Heart left ventricle (tissue), 13 donors: ENCODE data around the gene SRRM2.

ENCODE experiments used
- POLR2A ChIP-seq, 2 donors: fragments of 450-650 bp; IDR thresholded peaks; one replicate each; pipeline ENCODE4 v1.6.1; 2017; ENCODE audit warnings: antibody characterized with exemption in 2 of 2, mild to moderate bottlenecking in 2 of 2, moderate library complexity in 2 of 2
- TF ChIP-seq, protein P1 (sequence below), 12 donors: fragments of 200-600 bp; sonication (generic) in 4 of 12; IDR thresholded peaks; one replicate each; pipeline versions ENCODE4 v1.5.0 to v1.8.0; 2018 to 2022; ENCODE audit warnings: antibody characterized with exemption in 12 of 12, mild to moderate bottlenecking in 5 of 12
- donor health status: ischemic (EF 13 %, LVEDD 7.1; RV severe dilation, severe dysfunction).
- donor health status: DM: no; HTN: yes; CAD: no.
- donor health status: DM: no; HTN: no; CAD: no.
- donor health status: ischemic (EF 25% LVEDD 6.9; RV normal size, moderate dysfunction).
- donor health status: ischemic (EF 25% LVEDD 5.7; RV mildly dilated, moderate dysfunction).
- donor health status: ischemic (EF 35%, LVEDD 5.7; RV mildly dilated, moderate dysfunction).
- donor health status: nonischemic (EF 11% LVEDD 7.7; RV severe dilation, severe dysfunction).
- donor health status: DM: yes; HTN: yes; CAD: no.
- donor health status: PGD.
- donor health status: ischemic (EF 29% LVEDD 5.4; RV normal size, mild dysfunction).
- donor health status: nonischemic (EF 23%, LVEDD 6.1; RV moderate dilation, normal function).

DNA sequence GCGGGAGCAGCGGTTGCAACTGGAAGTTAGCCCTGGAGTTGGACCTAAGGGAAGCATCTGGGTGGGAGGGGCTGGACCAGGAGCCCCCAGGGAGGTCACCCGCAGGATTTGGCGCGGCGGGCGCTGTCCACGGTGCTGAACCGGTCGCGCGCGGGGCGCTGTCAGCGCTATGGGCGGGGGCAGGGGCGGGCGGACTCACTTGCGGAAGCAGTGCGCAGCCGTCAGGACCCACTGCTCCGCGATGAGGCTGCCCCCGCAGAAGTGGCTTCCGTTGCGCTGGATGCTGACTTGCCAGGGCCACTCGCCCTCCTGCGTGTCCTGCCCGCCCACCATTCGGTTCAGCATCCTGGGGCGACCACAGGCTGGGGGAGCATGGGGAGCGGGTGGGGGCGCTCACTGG is 36.9 kb upstream of the SRRM2 start:
- TF ChIP-seq POLR2A (IDR thresholded peaks at IDR 0.05): no peak
- TF ChIP-seq, protein P1, sequence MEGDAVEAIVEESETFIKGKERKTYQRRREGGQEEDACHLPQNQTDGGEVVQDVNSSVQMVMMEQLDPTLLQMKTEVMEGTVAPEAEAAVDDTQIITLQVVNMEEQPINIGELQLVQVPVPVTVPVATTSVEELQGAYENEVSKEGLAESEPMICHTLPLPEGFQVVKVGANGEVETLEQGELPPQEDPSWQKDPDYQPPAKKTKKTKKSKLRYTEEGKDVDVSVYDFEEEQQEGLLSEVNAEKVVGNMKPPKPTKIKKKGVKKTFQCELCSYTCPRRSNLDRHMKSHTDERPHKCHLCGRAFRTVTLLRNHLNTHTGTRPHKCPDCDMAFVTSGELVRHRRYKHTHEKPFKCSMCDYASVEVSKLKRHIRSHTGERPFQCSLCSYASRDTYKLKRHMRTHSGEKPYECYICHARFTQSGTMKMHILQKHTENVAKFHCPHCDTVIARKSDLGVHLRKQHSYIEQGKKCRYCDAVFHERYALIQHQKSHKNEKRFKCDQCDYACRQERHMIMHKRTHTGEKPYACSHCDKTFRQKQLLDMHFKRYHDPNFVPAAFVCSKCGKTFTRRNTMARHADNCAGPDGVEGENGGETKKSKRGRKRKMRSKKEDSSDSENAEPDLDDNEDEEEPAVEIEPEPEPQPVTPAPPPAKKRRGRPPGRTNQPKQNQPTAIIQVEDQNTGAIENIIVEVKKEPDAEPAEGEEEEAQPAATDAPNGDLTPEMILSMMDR (IDR thresholded peaks at IDR 0.05): no peak
